Inferior parietal cortex (tissue), 1 donor: ENCODE results near the gene RTN4RL1.
"Not testable (repeated sequence)": the region's sequence is repeated elsewhere in the genome, so short reads cannot be mapped to it uniquely, and the experiment has no call there.

Experiments
- DNase-seq: peaks from one replicate; pipeline ENCODE4 v3.0.0-alpha.2; 2016; ENCODE audit errors: extremely low spot score

The RTN4RL1 gene

GRCh38 chr17:2003525-2003924, 21.6 kb downstream of the RTN4RL1 start:
- DNase-seq: no peak

- DNase-seq: no peak
Measured at GRCh38 chr17:2002767-2003329, 22.3 kb downstream of the RTN4RL1 start.

GRCh38 chr17:1999557-2000251, 25.4 kb downstream of the RTN4RL1 start:
- no peak for DNase-seq

- DNase-seq: no peak
Measured at GRCh38 chr17:1997927-1998742, 27.0 kb downstream of the RTN4RL1 start.

- DNase-seq: no peak
Measured at GRCh38 chr17:1997289-1997926, 27.7 kb downstream of the RTN4RL1 start.

GRCh38 chr17:1996800-1997288, 28.3 kb downstream of the RTN4RL1 start:
- no peak for DNase-seq

GRCh38 chr17:1995907-1996799, 29.0 kb downstream of the RTN4RL1 start:
- DNase-seq: no peak

GRCh38 chr17:1995321-1995892, 29.7 kb downstream of the RTN4RL1 start:
- no peak for DNase-seq

- DNase-seq: no peak
Measured at GRCh38 chr17:1994707-1995106, 30.4 kb downstream of the RTN4RL1 start.

- no peak for DNase-seq
Measured at GRCh38 chr17:1992541-1992940, 32.6 kb downstream of the RTN4RL1 start.

- DNase-seq: no peak
Measured at GRCh38 chr17:1989135-1989534, 36.0 kb downstream of the RTN4RL1 start.

GRCh38 chr17:1986783-1987451, 38.2 kb downstream of the RTN4RL1 start:
- DNase-seq: peak; percentile 58

- no peak for DNase-seq
Measured at GRCh38 chr17:1985686-1986085, 39.4 kb downstream of the RTN4RL1 start.

- no peak for DNase-seq
Measured at GRCh38 chr17:1985093-1985492, 40.0 kb downstream of the RTN4RL1 start.

- DNase-seq: not testable (repeated sequence)
Measured at GRCh38 chr17:1982793-1983366, 42.3 kb downstream of the RTN4RL1 start.

GRCh38 chr17:1980665-1981250, 44.4 kb downstream of the RTN4RL1 start:
- DNase-seq: no peak

GRCh38 chr17:1979182-1979985, 45.8 kb downstream of the RTN4RL1 start:
- DNase-seq: no peak

- no peak for DNase-seq
Measured at GRCh38 chr17:1978396-1978949, 46.7 kb downstream of the RTN4RL1 start.
